ENCODE measurements around the gene KL. TPM values are rescaled to one million over a fixed set of nuclear protein-coding genes. Genes with fewer than 3 reads are reported as not detected.

Gene KL
- total RNA-seq, 1 experiment from 2014 or later: not detected

DNA sequence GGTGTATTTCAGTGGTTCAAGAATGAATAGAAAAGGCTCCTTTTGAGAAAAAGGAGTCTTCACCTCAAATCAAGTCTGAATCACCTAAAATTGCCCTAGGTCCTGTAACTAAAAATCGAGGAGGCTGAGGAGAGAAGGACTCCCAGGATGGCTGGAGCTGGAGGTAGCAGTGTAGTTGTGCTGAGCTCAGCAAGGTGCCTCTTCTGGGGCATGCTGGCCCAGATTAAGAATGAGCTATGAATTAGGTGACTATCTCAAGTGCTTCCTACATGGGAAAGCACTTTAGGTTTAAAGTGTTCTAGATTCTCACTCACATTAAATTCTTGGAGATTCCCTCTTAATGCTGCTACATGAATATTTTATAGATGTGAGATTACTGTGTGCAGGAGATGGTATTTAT lies 28.8 kb upstream of the KL start:
- ATAC-seq: no peak
- RAD21 ChIA-PET (ENCODE audit: low non-redundant PET in 1 of 2, low total read pairs in 2 of 2, uncharacterized antibody in 2 of 2, unreplicated experiment in 2 of 2): no interaction called here
- intact Hi-C loops (cut with micrococcal nuclease): no loop called here

DNA sequence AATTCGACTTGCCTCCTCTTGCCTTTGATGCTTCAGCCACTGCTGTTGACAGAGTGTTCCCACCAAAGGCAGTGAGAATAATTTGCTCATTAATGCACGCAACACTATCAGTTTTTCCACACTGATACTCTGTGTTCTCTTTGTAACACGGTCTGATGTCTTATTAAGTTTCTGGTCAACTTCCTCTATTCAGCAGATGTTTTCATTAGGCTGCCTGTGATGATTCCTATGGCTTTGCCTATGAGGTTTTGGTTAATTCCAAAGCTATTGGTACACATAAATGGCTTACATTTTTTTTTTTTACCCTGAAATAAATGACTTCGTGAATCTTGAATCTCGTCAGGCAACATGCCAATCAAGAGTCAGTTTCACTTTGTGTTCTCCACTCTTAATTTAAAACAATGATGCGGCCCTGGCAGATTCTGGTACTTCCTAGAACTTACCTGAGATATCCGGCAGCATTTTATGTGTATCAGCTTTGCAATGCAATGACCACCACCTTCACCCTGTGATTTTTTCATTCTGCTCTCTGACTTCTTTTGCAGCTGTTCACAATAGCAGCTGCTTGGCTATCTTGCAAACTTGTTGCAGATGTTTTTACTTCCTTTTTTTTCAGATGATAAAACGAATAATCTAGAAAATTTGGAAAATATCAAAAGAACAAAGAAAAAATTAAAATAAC lies 27.5 kb upstream of the KL start:
- no TSS peak for BruUV-seq (replicated peaks)
- POLR2A ChIA-PET: no interaction called here
- Histone ChIP-seq H3K9me3 (ENCODE audit: control insufficient read depth in 1 of 2, insufficient read depth in 1 of 2, low read depth in 1 of 2, low read length in 2 of 2) (no peaks in the 10 kb centered on the region), H3K9me2 (ENCODE audit: insufficient read depth) (no peaks in the 10 kb centered on the region), H2AFZ (ENCODE audit: low read depth, low read length, poor library complexity, severe bottlenecking) (no peak overlapping the region), H3K4me2 (ENCODE audit: low read length) (no peak overlapping the region), H3K4me1 (ENCODE audit: control insufficient read depth in 1 of 2, insufficient read depth in 2 of 2, low read length in 2 of 2) (no peaks in the 10 kb centered on the region), H3K4me3 (replicated peaks in 1 of 2; ENCODE audit: low read depth in 1 of 2, low read length in 2 of 2) (no peak overlapping the region), H3K27ac (ENCODE audit: low read depth, low read length) (no peak overlapping the region), H3K27me3 (ENCODE audit: insufficient read depth, low read length) (peaks cover 6% of the 10 kb centered on the region; the same call in 1 of the 2 replicates), H4K20me1 (ENCODE audit: insufficient read depth) (no peaks in the 10 kb centered on the region), H3K79me2 (ENCODE audit: insufficient read depth, low read length) (no peaks in the 10 kb centered on the region), H3K36me3 (ENCODE audit: control insufficient read depth in 1 of 2, insufficient read depth in 2 of 2, low read length in 2 of 2) (no peaks in the 10 kb centered on the region), H3K9ac (ENCODE audit: low read length) (no peak overlapping the region)
- RAD21 ChIA-PET (ENCODE audit: low non-redundant PET in 1 of 2, low total read pairs in 2 of 2, uncharacterized antibody in 2 of 2, unreplicated experiment in 2 of 2): no interaction called here
- no peak for TF ChIP-seq SP1 (IDR thresholded peaks at IDR 0.05; ENCODE audit: low read depth)
- TF ChIP-seq, protein P1, sequence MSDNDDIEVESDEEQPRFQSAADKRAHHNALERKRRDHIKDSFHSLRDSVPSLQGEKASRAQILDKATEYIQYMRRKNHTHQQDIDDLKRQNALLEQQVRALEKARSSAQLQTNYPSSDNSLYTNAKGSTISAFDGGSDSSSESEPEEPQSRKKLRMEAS (IDR thresholded peaks at IDR 0.05): no peak
- TF ChIP-seq, protein P2, sequence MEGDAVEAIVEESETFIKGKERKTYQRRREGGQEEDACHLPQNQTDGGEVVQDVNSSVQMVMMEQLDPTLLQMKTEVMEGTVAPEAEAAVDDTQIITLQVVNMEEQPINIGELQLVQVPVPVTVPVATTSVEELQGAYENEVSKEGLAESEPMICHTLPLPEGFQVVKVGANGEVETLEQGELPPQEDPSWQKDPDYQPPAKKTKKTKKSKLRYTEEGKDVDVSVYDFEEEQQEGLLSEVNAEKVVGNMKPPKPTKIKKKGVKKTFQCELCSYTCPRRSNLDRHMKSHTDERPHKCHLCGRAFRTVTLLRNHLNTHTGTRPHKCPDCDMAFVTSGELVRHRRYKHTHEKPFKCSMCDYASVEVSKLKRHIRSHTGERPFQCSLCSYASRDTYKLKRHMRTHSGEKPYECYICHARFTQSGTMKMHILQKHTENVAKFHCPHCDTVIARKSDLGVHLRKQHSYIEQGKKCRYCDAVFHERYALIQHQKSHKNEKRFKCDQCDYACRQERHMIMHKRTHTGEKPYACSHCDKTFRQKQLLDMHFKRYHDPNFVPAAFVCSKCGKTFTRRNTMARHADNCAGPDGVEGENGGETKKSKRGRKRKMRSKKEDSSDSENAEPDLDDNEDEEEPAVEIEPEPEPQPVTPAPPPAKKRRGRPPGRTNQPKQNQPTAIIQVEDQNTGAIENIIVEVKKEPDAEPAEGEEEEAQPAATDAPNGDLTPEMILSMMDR (IDR thresholded peaks at IDR 0.05 in 2 of 3, conservative IDR thresholded peaks at IDR 0.05 in 1 of 3; ENCODE audit: borderline replicate concordance in 1 of 3, insufficient read depth in 1 of 3, low read depth in 2 of 3, low read length in 2 of 3): no peak
- no peak for TF ChIP-seq ZNF274 (IDR thresholded peaks at IDR 0.05; ENCODE audit: low read depth, low read length)
- no peak for TF ChIP-seq CEBPB (IDR thresholded peaks at IDR 0.05; ENCODE audit: low read depth)
- no peak for TF ChIP-seq ZFX (IDR thresholded peaks at IDR 0.05)
- no peak for TF ChIP-seq JUND (IDR thresholded peaks at IDR 0.05)
- no peak for TF ChIP-seq EZH2phosphoT487 (IDR thresholded peaks at IDR 0.05; ENCODE audit: borderline replicate concordance)
- no peak for TF ChIP-seq TCF7L2 (IDR thresholded peaks at IDR 0.05; ENCODE audit: borderline replicate concordance, extremely low read depth, insufficient read depth, insufficient read length)
- intact Hi-C loops (cut with micrococcal nuclease): no loop called here
- DNase-seq (ENCODE audit: low read depth, low spot score) (no peak), ATAC-seq (no peak)
- CTCF ChIA-PET: no interaction called here

More for the DNA sequence above, 28.8 kb upstream of the KL start:
- BruUV-seq (replicated peaks): no TSS peak
- H3K79me2 ChIP-seq (ENCODE audit: insufficient read depth, low read length): no peaks in the 10 kb centered on the region
- H2AFZ ChIP-seq (ENCODE audit: low read depth, low read length, poor library complexity, severe bottlenecking): no peak overlapping the region
- H3K9ac ChIP-seq (ENCODE audit: low read length): no peak overlapping the region
- H3K4me2 ChIP-seq (ENCODE audit: low read length): no peak overlapping the region
- no peaks in the 10 kb centered on the region for H3K9me2 ChIP-seq (ENCODE audit: insufficient read depth)
- POLR2A ChIA-PET: no interaction called here
- no peaks in the 10 kb centered on the region for H3K36me3 ChIP-seq (ENCODE audit: control insufficient read depth in 1 of 2, insufficient read depth in 2 of 2, low read length in 2 of 2)
- no peaks in the 10 kb centered on the region for H3K4me1 ChIP-seq (ENCODE audit: control insufficient read depth in 1 of 2, insufficient read depth in 2 of 2, low read length in 2 of 2)
- TF ChIP-seq ZNF274 (IDR thresholded peaks at IDR 0.05; ENCODE audit: low read depth, low read length): no peak
- no peak overlapping the region for H3K4me3 ChIP-seq (replicated peaks in 1 of 2; ENCODE audit: low read depth in 1 of 2, low read length in 2 of 2)
- no peaks in the 10 kb centered on the region for H3K9me3 ChIP-seq (ENCODE audit: control insufficient read depth in 1 of 2, insufficient read depth in 1 of 2, low read depth in 1 of 2, low read length in 2 of 2)
- no peak overlapping the region for H3K27ac ChIP-seq (ENCODE audit: low read depth, low read length)
- DNase-seq (ENCODE audit: low read depth, low spot score): no peak
- H3K27me3 ChIP-seq (ENCODE audit: insufficient read depth, low read length): peaks cover 6% of the 10 kb centered on the region; the same call in 1 of the 2 replicates
- H4K20me1 ChIP-seq (ENCODE audit: insufficient read depth): no peaks in the 10 kb centered on the region
- CTCF ChIA-PET: no interaction called here

All from HCT116 (cell line).